A549 (cell line): ENCODE results near the gene ACVRL1. TPM values are rescaled to one million over a fixed set of nuclear protein-coding genes. Genes with fewer than 3 reads are reported as not detected.

Experiments used
- ATAC-seq, 2 experiments: fragments of 200-7000 bp in 1 of 2; fragments of >200 bp in 1 of 2; cut with Nextera tagmentation in 1 of 2; cut with Tn5 transposase in 1 of 2; 3 replicates each; pipeline versions ENCODE4 v1.8.0 to v1.9.1; 2018 to 2020; ENCODE audit warnings: mild to moderate bottlenecking in 1 of 2, moderate library complexity in 1 of 2
- CTCF ChIA-PET: fragments of 300-600 bp; sonication (Branson Sonifier 250); formaldehyde crosslinking; extraction: SDS; loops from one replicate; lab custom pipeline; 2021; ENCODE audit warnings: antibody characterized with exemption, inconsistent platforms; lab: Yijun Ruan, JAX
- POLR2A ChIA-PET: fragments of 350-600 bp; formaldehyde crosslinking; extraction: SDS; loops from one replicate; lab custom pipeline; 2021; ENCODE audit warnings: antibody characterized with exemption, inconsistent platforms; lab: Yijun Ruan, JAX
- DNase-seq, 2 experiments: peaks; one replicate each; pipeline versions ENCODE4 v3.0.0 to v3.0.0-alpha.2; 2011 to 2016; ENCODE audit warnings: low read depth in 1 of 2, low spot score in 1 of 2
- FAIRE-seq: peaks from 2 replicates; lab custom pipeline; 2011; peaks lifted over from hg19 to GRCh38; lab: Jason Lieb, UNC
- H3K27ac ChIP-seq, 2 experiments: fragments of >200 bp; sonication (Bioruptor Twin); formaldehyde crosslinking; 3 replicates each; pipeline ENCODE4 v1.5.1; 2016 to 2017
- H3K4me1 ChIP-seq: fragments of >200 bp; sonication (Bioruptor Twin); formaldehyde crosslinking; 3 replicates; pipeline ENCODE4 v1.6.1; 2016
- H3K4me2 ChIP-seq: fragments of >200 bp; sonication (Bioruptor Twin); formaldehyde crosslinking; 3 replicates; pipeline ENCODE4 v1.6.1; 2016
- H3K4me3 ChIP-seq: fragments of >200 bp; sonication (Bioruptor Twin); formaldehyde crosslinking; 3 replicates; pipeline ENCODE4 v1.5.1; 2016
- H3K9me3 ChIP-seq: fragments of >200 bp; sonication (Bioruptor Twin); formaldehyde crosslinking; 3 replicates; pipeline ENCODE4 v1.6.1; 2016
- CBX2 ChIP-seq: fragments of 200-600 bp; sonication (generic); IDR thresholded peaks from 2 replicates; pipeline ENCODE4 v1.6.1; 2016; ENCODE audit warnings: low read depth, mild to moderate bottlenecking, borderline replicate concordance
- CBX8 ChIP-seq: fragments of 200-600 bp; sonication (generic); IDR thresholded peaks from 2 replicates; pipeline ENCODE4 v1.6.1; 2016
- CHD2 ChIP-seq: fragments of 150-350 bp; IDR thresholded peaks from 2 replicates; pipeline ENCODE4 v1.6.1; 2014; ENCODE audit warnings: low read length; ENCODE audit not compliant: partially characterized antibody
- EP300 ChIP-seq, 2 experiments: fragments of >200 bp; sonication (Bioruptor Twin); formaldehyde crosslinking; IDR thresholded peaks; 2 replicates in 1 of 2; 3 replicates in 1 of 2; pipeline ENCODE4 v1.6.1; 2016 to 2017
- ESRRA ChIP-seq: fragments of 150-350 bp; IDR thresholded peaks from 2 replicates; pipeline ENCODE4 v1.6.1; 2014; ENCODE audit warnings: mild to moderate bottlenecking, low read length, borderline replicate concordance
- HEYL ChIP-seq: fragments of 250-450 bp; sonication (Bioruptor Pico); IDR thresholded peaks from 2 replicates; pipeline ENCODE4 v1.8.0; 2021; ENCODE audit warnings: mild to moderate bottlenecking, moderate library complexity
- HOXB13 ChIP-seq: fragments of 250-450 bp; sonication (Bioruptor Pico); IDR thresholded peaks from 2 replicates; pipeline ENCODE4 v1.5.0; 2020; ENCODE audit warnings: low read depth, mild to moderate bottlenecking, moderate library complexity
- JUNB ChIP-seq: fragments of >200 bp; sonication (Bioruptor Twin); formaldehyde crosslinking; IDR thresholded peaks from 2 replicates; pipeline ENCODE4 v1.6.1; 2016
- KDM1A ChIP-seq: fragments of 200-600 bp; sonication (generic); IDR thresholded peaks from 2 replicates; pipeline ENCODE4 v1.6.1; 2016; ENCODE audit warnings: low read depth, mild to moderate bottlenecking
- KDM5A ChIP-seq: fragments of 200-600 bp; sonication (generic); IDR thresholded peaks from 2 replicates; pipeline ENCODE4 v1.6.1; 2016; ENCODE audit warnings: antibody characterized with exemption, mild to moderate bottlenecking
- MAX ChIP-seq: IDR thresholded peaks from 2 replicates; pipeline ENCODE4 v1.6.1; 2012
- MYC ChIP-seq: IDR thresholded peaks from 2 replicates; pipeline ENCODE4 v1.6.1; 2012; ENCODE audit warnings: mild to moderate bottlenecking, inconsistent platforms, low read length, improper control_type of control experiment, borderline replicate concordance
- PHF8 ChIP-seq: fragments of 200-600 bp; sonication (generic); IDR thresholded peaks from 2 replicates; pipeline ENCODE4 v1.6.1; 2016; ENCODE audit warnings: low read depth, mild to moderate bottlenecking, antibody characterized with exemption, moderate library complexity, borderline replicate concordance
- POLR2A ChIP-seq: IDR thresholded peaks from 2 replicates; pipeline ENCODE4 v1.6.1; 2012; ENCODE audit warnings: mild to moderate bottlenecking, low read length
- POLR2AphosphoS2 ChIP-seq: conservative IDR thresholded peaks from 2 replicates; pipeline ENCODE4 v1.6.1; 2012; ENCODE audit warnings: low read length, improper control_type of control experiment, inconsistent platforms
- RCOR1 ChIP-seq: fragments of 150-350 bp; IDR thresholded peaks from 2 replicates; pipeline ENCODE4 v1.6.1; 2014; ENCODE audit warnings: antibody characterized with exemption, low read length, low read depth
- TP53 ChIP-seq: fragments of 250-450 bp; sonication (Bioruptor Pico); IDR thresholded peaks from 2 replicates; pipeline ENCODE4 v1.5.0; 2021; ENCODE audit warnings: mild to moderate bottlenecking, moderate library complexity
- ZC3H11A ChIP-seq: fragments of 450-650 bp; IDR thresholded peaks from 2 replicates; pipeline ENCODE4 v1.6.1; 2014; ENCODE audit warnings: antibody characterized with exemption, mild to moderate bottlenecking
- ZSCAN20 ChIP-seq: fragments of 250-450 bp; sonication (Bioruptor Pico); IDR thresholded peaks from 2 replicates; pipeline ENCODE4 v1.8.0; 2022; ENCODE audit warnings: mild to moderate bottlenecking, moderate library complexity
- WGBS: methylation state at CpG from one replicate; pipeline ENCODE4 v1.1.6; 2017; ENCODE audit errors: missing lambda C conversion rate; 5-methylcytosine and 5-hydroxymethylcytosine counted together
- polyA plus RNA-seq, 4 experiments: library from polyadenylated mRNA; depleted of rRNA in 3 of 4; stranded (reverse); fragments of >200 nt; fragmentation: RNase III in 1 of 4; extraction: RNeasy Plus Mini Kit Qiagen cat#74134 plus additional on column Dnase treatment in 1 of 4; gene quantifications; 2 replicates in 3 of 4; 3 replicates in 1 of 4; pipeline ENCODE4 v1.2.3, GENCODE V29; 2011 to 2017
- TF ChIP-seq, protein P1 (sequence below): IDR thresholded peaks from 2 replicates; pipeline ENCODE4 v1.6.1; 2012
- TF ChIP-seq, protein P2 (sequence below): fragments of 250-450 bp; sonication (Bioruptor Pico); IDR thresholded peaks from 2 replicates; pipeline ENCODE4 v1.5.0; 2021; ENCODE audit warnings: mild to moderate bottlenecking, moderate library complexity, borderline replicate concordance
- TF ChIP-seq, protein P3 (sequence below): fragments of >200 bp; sonication (Bioruptor Twin); formaldehyde crosslinking; IDR thresholded peaks from 3 replicates; pipeline ENCODE4 v1.5.1; 2016

The ACVRL1 gene
- polyA plus RNA-seq, 2 of the 4 experiments (the other 2 are of a cell fraction), result 0.03 TPM; not detected in 1

DNA sequence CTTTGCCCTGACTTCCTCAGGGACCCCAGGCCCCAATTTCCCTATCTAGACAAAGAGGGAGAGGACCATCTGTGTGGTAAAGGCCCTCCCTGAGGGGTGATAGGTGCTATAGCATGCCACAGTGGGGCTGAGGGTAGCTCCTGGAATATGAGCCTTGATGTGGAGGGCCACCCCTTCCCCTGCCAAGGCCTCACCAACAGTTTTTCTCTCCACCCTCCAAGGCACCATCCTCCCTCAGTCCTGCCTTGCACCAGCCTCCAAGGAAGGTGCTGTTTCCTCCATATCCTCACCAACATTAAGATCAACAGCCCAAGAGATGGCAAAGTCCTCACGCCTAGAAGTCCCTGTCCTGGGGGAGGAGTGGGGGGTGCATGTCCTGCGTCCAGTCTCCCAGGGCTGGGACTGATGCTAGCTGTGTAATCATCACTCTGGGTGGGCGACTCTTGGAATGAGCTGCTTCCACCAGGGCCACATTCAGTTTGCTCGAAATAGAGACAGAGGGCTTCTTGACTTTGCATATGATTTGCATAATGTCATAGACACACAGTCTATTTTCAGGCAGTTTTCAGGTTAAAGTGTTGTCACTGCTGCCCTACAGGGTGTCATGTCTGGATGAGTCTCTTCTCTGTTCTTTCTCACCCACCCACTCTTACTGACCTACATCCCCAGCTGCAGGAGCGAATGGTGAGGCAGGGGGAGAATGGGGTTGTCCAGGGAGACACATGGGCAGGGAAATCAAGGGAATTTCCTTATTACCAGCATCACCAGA lies 17.4 kb downstream of the ACVRL1 start:
- Histone ChIP-seq H3K27ac (no peak overlapping the region), H3K9me3 (no peaks in the 10 kb centered on the region), H3K4me2 (no peak overlapping the region), H3K4me1 (peaks cover 7% of the 10 kb centered on the region; the same call in 2 of the 3 replicates), H3K4me3 (no peak overlapping the region)
- FAIRE-seq, result no peak
- CTCF ChIA-PET, result interaction anchor here (0.7 to 5.2 kb wide), 16 partner anchors 11 to 550 kb away, joined by 3 to 69 read pairs (median 4); partner anchors contain the start of genes ACVRL1 and ANKRD33
- TF ChIP-seq MYC (no peak), HEYL (CRISPR knock-in tag) (no peak)
- POLR2A ChIA-PET, result no interaction called here
- no peak for DNase-seq
- WGBS, result 86% methylated on average over 5 of the region's 5 CpGs
- ATAC-seq, result no peak

DNA sequence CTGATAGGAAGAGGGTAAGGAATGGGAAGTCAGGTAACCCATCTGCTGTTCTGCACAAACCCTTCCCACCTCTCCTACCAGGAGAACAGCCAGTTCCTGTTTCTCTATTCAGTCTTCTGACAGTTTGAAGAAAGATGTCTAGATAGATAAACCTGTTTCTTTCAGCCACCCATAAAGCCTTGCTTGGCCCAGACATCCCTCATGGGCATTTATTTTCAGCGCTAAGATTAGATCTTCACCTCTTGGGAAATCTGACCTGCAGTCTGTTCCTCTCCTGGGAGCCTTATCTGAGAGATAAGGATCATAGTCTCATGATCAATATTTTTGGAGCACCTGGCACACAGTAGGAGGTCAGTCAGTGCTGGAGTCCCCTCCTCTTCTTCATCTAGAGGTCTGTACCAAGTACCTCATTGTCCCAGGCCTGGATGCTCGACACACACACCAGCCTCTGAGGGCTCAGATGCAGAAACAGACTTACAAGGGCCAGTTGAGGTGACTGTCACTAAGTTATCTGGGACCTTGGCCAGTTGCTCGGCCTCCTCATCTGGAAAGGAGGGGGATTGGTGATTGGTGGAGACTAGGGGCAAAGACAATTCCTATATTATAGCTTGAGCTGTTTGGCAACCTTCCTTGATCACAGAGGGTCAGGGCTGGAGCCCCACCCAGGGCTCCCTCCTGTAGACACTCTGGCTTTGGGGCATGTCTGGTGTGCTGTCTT lies 18.2 kb downstream of the ACVRL1 start:
- FAIRE-seq (no peak), DNase-seq (no peak), ATAC-seq (no peak)
- Histone ChIP-seq H3K4me2 (no peak overlapping the region), H3K4me1 (peaks cover 7% of the 10 kb centered on the region; the same call in 2 of the 3 replicates), H3K9me3 (no peaks in the 10 kb centered on the region), H3K4me3 (no peak overlapping the region), H3K27ac (no peak overlapping the region)
- CTCF ChIA-PET, result interaction anchor here (0.7 to 5.2 kb wide), 9 partner anchors 12 to 504 kb away, joined by 3 to 34 read pairs (median 5); partner anchors contain the start of genes ACVRL1 and ANKRD33
- WGBS, result 39% methylated on average over 3 of the region's 3 CpGs
- POLR2A ChIA-PET, result no interaction called here
- TF ChIP-seq JUNB (no peak), RCOR1 (no peak), ZSCAN20 (no peak), TP53 (CRISPR knock-in tag) (no peak), HOXB13 (no peak), PHF8 (no peak), KDM1A (no peak), ZC3H11A (no peak), POLR2AphosphoS2 (no peak), CHD2 (no peak), CBX2 (no peak), EP300 (IDR thresholded peaks at IDR 0.05) (no peak), CBX8 (no peak), KDM5A (no peak), ESRRA (no peak), POLR2A (no peak), MAX (no peak)
- TF ChIP-seq, protein P1, sequence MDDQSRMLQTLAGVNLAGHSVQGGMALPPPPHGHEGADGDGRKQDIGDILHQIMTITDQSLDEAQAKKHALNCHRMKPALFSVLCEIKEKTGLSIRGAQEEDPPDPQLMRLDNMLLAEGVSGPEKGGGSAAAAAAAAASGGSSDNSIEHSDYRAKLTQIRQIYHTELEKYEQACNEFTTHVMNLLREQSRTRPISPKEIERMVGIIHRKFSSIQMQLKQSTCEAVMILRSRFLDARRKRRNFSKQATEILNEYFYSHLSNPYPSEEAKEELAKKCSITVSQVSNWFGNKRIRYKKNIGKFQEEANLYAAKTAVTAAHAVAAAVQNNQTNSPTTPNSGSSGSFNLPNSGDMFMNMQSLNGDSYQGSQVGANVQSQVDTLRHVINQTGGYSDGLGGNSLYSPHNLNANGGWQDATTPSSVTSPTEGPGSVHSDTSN, result no peak
- TF ChIP-seq, protein P2, sequence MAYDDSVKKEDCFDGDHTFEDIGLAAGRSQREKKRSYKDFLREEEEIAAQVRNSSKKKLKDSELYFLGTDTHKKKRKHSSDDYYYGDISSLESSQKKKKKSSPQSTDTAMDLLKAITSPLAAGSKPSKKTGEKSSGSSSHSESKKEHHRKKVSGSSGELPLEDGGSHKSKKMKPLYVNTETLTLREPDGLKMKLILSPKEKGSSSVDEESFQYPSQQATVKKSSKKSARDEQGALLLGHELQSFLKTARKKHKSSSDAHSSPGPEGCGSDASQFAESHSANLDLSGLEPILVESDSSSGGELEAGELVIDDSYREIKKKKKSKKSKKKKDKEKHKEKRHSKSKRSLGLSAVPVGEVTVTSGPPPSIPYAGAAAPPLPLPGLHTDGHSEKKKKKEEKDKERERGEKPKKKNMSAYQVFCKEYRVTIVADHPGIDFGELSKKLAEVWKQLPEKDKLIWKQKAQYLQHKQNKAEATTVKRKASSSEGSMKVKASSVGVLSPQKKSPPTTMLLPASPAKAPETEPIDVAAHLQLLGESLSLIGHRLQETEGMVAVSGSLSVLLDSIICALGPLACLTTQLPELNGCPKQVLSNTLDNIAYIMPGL (CRISPR knock-in tag), result no peak
- TF ChIP-seq, protein P3, sequence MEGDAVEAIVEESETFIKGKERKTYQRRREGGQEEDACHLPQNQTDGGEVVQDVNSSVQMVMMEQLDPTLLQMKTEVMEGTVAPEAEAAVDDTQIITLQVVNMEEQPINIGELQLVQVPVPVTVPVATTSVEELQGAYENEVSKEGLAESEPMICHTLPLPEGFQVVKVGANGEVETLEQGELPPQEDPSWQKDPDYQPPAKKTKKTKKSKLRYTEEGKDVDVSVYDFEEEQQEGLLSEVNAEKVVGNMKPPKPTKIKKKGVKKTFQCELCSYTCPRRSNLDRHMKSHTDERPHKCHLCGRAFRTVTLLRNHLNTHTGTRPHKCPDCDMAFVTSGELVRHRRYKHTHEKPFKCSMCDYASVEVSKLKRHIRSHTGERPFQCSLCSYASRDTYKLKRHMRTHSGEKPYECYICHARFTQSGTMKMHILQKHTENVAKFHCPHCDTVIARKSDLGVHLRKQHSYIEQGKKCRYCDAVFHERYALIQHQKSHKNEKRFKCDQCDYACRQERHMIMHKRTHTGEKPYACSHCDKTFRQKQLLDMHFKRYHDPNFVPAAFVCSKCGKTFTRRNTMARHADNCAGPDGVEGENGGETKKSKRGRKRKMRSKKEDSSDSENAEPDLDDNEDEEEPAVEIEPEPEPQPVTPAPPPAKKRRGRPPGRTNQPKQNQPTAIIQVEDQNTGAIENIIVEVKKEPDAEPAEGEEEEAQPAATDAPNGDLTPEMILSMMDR, result no peak
